GM12878 (cell line): ENCODE measurements around the gene ING5. TPM values are rescaled to one million over a fixed set of nuclear protein-coding genes. Genes with fewer than 3 reads are reported as not detected.

ENCODE experiments used
- BMI1 ChIP-seq: fragments of 450-650 bp; IDR thresholded peaks from 2 replicates; pipeline ENCODE4 v1.6.1; 2016; ENCODE audit warnings: mild to moderate bottlenecking, moderate library complexity, borderline replicate concordance
- BRCA1 ChIP-seq: IDR thresholded peaks from 2 replicates; pipeline ENCODE4 v1.6.1; 2011; ENCODE audit warnings: low read depth, low read length, improper control_type of control experiment
- CHD4 ChIP-seq: fragments of 200-600 bp; sonication (generic); IDR thresholded peaks from 2 replicates; pipeline ENCODE4 v1.6.1; 2016; ENCODE audit warnings: mild to moderate bottlenecking
- EGR1 ChIP-seq, 2 experiments: IDR thresholded peaks; 1 replicate in 1 of 2; 2 replicates in 1 of 2; pipeline ENCODE4 v1.6.1; 2011 to 2012; ENCODE audit warnings: low read depth in 2 of 2, low read length in 2 of 2, borderline replicate concordance in 1 of 2, mild to moderate bottlenecking in 1 of 2, moderate library complexity in 1 of 2
- FOS ChIP-seq: IDR thresholded peaks from 3 replicates; pipeline ENCODE4 v1.6.1; 2011; ENCODE audit warnings: borderline replicate concordance; ENCODE audit not compliant: insufficient read length; ENCODE audit errors: extremely low read depth
- HDAC2 ChIP-seq: fragments of 200-600 bp; sonication (generic); IDR thresholded peaks from 2 replicates; pipeline ENCODE4 v1.6.1; 2017
- HDAC6 ChIP-seq: fragments of 200-600 bp; sonication (generic); IDR thresholded peaks from one replicate; pipeline ENCODE4 v1.8.0; 2017; ENCODE audit warnings: antibody characterized with exemption; ENCODE audit not compliant: unreplicated experiment
- HDGF ChIP-seq: fragments of 450-650 bp; IDR thresholded peaks from 2 replicates; pipeline ENCODE4 v1.6.1; 2016; ENCODE audit warnings: antibody characterized with exemption
- IKZF1 ChIP-seq: fragments of 450-650 bp; conservative IDR thresholded peaks from 2 replicates; pipeline ENCODE4 v1.6.1; 2017; ENCODE audit warnings: antibody characterized with exemption, mild to moderate bottlenecking
- IRF3 ChIP-seq: fragments of 450-650 bp; IDR thresholded peaks from 2 replicates; pipeline ENCODE4 v1.6.1; 2014; ENCODE audit warnings: mild to moderate bottlenecking
- JUNB ChIP-seq: IDR thresholded peaks from 2 replicates; pipeline ENCODE4 v1.6.1; 2016; ENCODE audit warnings: antibody characterized with exemption, mild to moderate bottlenecking
- JUND ChIP-seq: IDR thresholded peaks from 2 replicates; pipeline ENCODE4 v1.6.1; 2012; ENCODE audit warnings: low read depth, mild to moderate bottlenecking, low read length, improper control_type of control experiment, moderate library complexity
- MEF2B ChIP-seq: fragments of 450-650 bp; IDR thresholded peaks from 2 replicates; pipeline ENCODE4 v1.6.1; 2018; ENCODE audit warnings: mild to moderate bottlenecking, moderate library complexity; ENCODE audit not compliant: partially characterized antibody, poor library complexity, severe bottlenecking
- NFIC ChIP-seq: IDR thresholded peaks from 2 replicates; pipeline ENCODE4 v1.6.1; 2012; ENCODE audit warnings: low read depth, mild to moderate bottlenecking, inconsistent platforms, low read length, moderate library complexity
- NFYA ChIP-seq: IDR thresholded peaks from 2 replicates; pipeline ENCODE4 v1.6.1; 2011; ENCODE audit warnings: low read depth, mild to moderate bottlenecking, low read length, improper control_type of control experiment, borderline replicate concordance
- NKRF ChIP-seq: fragments of 450-650 bp; conservative IDR thresholded peaks from 2 replicates; pipeline ENCODE4 v1.6.1; 2017; ENCODE audit warnings: mild to moderate bottlenecking, moderate library complexity
- PAX8 ChIP-seq: fragments of 450-650 bp; IDR thresholded peaks from 2 replicates; pipeline ENCODE4 v1.6.1; 2017; ENCODE audit warnings: mild to moderate bottlenecking, moderate library complexity
- SP1 ChIP-seq: IDR thresholded peaks from one replicate; pipeline ENCODE4 v1.6.1; 2011; ENCODE audit warnings: low read depth, low read length
- ZBED1 ChIP-seq: IDR thresholded peaks from 2 replicates; pipeline ENCODE4 v1.6.1; 2016; ENCODE audit warnings: borderline replicate concordance
- ZNF687 ChIP-seq: fragments of 450-650 bp; IDR thresholded peaks from 2 replicates; pipeline ENCODE4 v1.6.1; 2017; ENCODE audit warnings: mild to moderate bottlenecking, moderate library complexity
- polyA plus RNA-seq, 11 experiments: library from polyadenylated mRNA; depleted of rRNA in 4 of 11; unstranded in 6 of 11; stranded (reverse) in 5 of 11; fragments of >200 nt; fragmentation: Nextera tagmentation in 4 of 11; fragmentation: Illumina TruSeq in 1 of 11; extraction: Ambion mirVana in 4 of 11; extraction: Trizol in 1 of 11; gene quantifications; 1 replicate in 1 of 11; 2 replicates in 10 of 11; pipeline versions ENCODE4 v1.2.1 to v1.2.3, GENCODE V29; 2011 to 2016; ENCODE audit warnings: inconsistent platforms in 2 of 11, missing spikeins in 2 of 11, low read depth in 1 of 11
- total RNA-seq, 4 experiments: library from RNA; depleted of rRNA in 3 of 4; stranded (reverse); fragments of >200 nt in 3 of 4; fragmentation: Illumina TruSeq in 1 of 4; extraction: Trizol in 1 of 4; gene quantifications; 2 replicates each; pipeline versions ENCODE4 v1.2.1 to v1.2.3, GENCODE V29; 2013 to 2021
- TF ChIP-seq, protein P1 (sequence below): fragments of 450-650 bp; formaldehyde crosslinking; IDR thresholded peaks from 2 replicates; pipeline ENCODE4 v1.4.0; 2022; ENCODE audit warnings: mild to moderate bottlenecking, moderate library complexity

ING5 gene
- total and polyA plus RNA-seq, 10 of the 15 experiments (the other 5 are each of a cell fraction or from before 2014, with no cell fraction given): 10.0 to 46.1 (median 27.2) TPM

GRCh38 chr2:241734467-241735208, 32.8 kb downstream of the ING5 start, which contains the start of gene D2HGDH (continued):
- TF ChIP-seq NKRF (peak; percentile 84), FOS (no peak), HDGF (no peak), HDAC6 (no peak), PAX8 (no peak), SP1 (peak; percentile 66), IRF3 (no peak), JUND (no peak), CHD4 (no peak), JUNB (no peak), ZNF687 (peak; percentile 80), BMI1 (no peak), ZBED1 (no peak), HDAC2 (no peak), MEF2B (no peak), NFIC (no peak), BRCA1 (no peak), NFYA (no peak), EGR1 (IDR thresholded peaks at IDR 0.05; ENCODE audit: borderline replicate concordance in 1 of 2, low read depth in 2 of 2, low read length in 2 of 2) (no peak), IKZF1 (peak; percentile 78)
- TF ChIP-seq, protein P1, sequence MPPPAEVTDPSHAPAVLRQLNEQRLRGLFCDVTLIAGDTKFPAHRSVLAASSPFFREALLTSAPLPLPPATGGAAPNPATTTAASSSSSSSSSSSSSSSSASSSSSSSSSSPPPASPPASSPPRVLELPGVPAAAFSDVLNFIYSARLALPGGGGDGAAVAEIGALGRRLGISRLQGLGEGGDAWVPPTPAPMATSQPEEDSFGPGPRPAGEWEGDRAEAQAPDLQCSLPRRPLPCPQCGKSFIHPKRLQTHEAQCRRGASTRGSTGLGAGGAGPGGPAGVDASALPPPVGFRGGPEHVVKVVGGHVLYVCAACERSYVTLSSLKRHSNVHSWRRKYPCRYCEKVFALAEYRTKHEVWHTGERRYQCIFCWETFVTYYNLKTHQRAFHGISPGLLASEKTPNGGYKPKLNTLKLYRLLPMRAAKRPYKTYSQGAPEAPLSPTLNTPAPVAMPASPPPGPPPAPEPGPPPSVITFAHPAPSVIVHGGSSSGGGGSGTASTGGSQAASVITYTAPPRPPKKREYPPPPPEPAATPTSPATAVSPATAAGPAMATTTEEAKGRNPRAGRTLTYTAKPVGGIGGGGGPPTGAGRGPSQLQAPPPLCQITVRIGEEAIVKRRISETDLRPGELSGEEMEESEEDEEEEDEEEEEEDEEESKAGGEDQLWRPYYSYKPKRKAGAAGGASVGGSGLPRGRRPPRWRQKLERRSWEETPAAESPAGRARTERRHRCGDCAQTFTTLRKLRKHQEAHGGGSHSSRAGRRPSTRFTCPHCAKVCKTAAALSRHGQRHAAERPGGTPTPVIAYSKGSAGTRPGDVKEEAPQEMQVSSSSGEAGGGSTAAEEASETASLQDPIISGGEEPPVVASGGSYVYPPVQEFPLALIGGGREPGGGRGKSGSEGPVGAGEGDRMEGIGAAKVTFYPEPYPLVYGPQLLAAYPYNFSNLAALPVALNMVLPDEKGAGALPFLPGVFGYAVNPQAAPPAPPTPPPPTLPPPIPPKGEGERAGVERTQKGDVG: peak; percentile 39; the same call in 1 of the 2 replicates
